Measurements from ENCODE around the gene ST6GALNAC4.

ST6GALNAC4 gene

DNA sequence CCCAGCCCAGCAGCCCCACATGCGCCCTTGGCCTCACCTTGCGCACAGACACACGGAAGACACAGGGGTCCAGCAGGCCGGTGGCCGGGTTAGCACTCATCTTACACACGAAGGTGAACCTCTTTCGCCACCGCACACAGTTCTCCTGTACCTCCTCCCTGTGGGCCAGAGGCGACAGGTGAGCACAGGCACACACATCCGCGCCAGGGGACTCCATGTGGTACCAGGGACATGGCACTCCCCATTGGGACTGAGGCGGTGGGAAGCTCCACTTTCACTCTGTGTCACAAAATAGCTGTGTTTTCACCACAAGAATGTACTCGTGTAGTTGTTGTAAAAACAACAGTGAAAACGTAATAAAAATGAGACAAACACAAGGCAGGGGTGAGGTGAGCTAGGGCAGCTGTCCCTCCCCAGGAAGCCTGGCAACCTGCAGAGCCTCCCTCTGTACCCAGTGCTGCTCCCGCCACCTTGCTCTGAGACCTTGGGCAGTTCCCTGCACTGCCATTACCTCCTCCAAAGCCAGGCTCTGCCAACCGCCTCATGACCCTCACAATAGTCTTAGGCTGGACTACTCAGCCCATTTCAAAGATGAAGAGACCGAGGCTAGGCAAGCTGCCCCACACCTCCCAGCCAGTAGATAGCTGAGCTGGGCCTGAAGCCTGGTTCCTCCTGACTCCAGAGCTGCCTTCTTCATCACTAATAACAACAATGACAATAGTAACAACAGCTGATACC lies 37.1 kb upstream of the ST6GALNAC4 start:
- H3K27me3 Mint-ChIP-seq = no peaks in the 10 kb centered on the region
- peak overlapping the region; percentile 74 for H3K4me3 Mint-ChIP-seq
- H3K9me3 Mint-ChIP-seq (ENCODE audit: low read depth) = no peaks in the 10 kb centered on the region
- H3K36me3 Mint-ChIP-seq = peaks cover 4% of the 10 kb centered on the region
- peak overlapping the region; percentile 98 for H3K27ac Mint-ChIP-seq
- peaks cover 89% of the 10 kb centered on the region for H3K4me1 Mint-ChIP-seq (ENCODE audit: low read depth)

DNA sequence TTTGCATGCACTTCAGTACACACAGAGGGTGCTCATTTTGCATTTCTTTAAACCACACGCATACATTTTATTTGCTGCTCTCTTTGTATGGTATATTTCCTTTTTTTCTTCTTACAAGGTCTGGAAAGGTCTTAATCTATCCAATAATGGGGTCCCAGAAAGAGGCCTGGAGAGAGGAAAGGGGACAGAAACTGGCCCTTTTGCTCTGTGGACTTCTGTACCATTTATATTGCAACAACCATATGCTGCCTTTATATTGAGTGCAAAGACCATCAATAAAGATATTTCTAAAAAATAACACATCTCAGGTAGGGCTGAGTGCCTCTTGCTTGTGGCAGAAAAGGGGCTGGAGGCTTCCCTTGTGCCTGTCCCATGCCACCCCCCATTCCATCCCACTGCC lies 36.3 kb upstream of the ST6GALNAC4 start:
- Mint-ChIP-seq H3K27me3 (no peaks in the 10 kb centered on the region), H3K36me3 (peaks cover 4% of the 10 kb centered on the region), H3K9me3 (ENCODE audit: low read depth) (no peaks in the 10 kb centered on the region), H3K4me1 (ENCODE audit: low read depth) (peaks cover 86% of the 10 kb centered on the region), H3K27ac (peak overlapping the region; percentile 98), H3K4me3 (peak overlapping the region; percentile 23)

DNA sequence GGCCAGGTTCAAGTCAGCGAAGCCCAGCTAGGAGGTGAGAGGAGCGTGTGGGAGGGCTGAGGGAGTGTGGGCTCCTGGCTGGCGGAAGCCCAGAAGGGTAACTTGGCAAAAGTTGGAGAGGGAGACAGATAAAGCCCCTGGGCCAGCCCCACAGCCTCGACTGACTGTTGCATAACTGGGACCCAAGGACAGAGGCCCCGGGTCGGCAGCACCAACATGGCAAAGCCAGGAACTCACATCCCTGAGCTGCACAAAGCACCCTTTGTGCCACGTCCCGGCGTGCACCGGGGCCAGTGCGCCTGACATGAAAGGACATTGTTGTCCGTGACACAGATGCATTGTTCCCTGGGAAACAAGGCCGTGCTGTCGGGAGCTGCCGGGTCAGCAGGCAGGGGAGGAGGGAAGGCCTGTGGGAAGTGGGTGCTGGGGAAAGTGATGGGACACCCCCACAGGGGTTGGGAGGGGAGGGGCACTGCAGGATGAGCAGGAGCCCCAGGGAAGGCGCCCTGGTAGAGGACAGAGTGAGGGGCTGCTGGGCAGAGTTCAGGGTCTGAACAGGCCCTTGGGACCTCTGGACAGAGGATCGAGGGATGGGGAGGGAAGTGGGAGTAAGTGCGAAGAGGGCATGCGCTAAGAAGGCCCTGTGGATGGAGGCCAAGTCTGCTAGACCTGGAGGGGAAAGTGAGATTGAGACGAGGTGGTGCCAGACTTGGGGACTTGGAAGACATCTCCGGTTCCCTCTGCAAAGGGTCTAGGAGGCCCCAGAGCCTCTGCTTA lies 33.9 kb upstream of the ST6GALNAC4 start:
- Mint-ChIP-seq H3K36me3 (peaks cover 2% of the 10 kb centered on the region), H3K4me3 (peak overlapping the region; percentile 36), H3K4me1 (ENCODE audit: low read depth) (peaks cover 81% of the 10 kb centered on the region), H3K27me3 (no peaks in the 10 kb centered on the region), H3K27ac (peak overlapping the region; percentile 90), H3K9me3 (ENCODE audit: low read depth) (no peaks in the 10 kb centered on the region)

DNA sequence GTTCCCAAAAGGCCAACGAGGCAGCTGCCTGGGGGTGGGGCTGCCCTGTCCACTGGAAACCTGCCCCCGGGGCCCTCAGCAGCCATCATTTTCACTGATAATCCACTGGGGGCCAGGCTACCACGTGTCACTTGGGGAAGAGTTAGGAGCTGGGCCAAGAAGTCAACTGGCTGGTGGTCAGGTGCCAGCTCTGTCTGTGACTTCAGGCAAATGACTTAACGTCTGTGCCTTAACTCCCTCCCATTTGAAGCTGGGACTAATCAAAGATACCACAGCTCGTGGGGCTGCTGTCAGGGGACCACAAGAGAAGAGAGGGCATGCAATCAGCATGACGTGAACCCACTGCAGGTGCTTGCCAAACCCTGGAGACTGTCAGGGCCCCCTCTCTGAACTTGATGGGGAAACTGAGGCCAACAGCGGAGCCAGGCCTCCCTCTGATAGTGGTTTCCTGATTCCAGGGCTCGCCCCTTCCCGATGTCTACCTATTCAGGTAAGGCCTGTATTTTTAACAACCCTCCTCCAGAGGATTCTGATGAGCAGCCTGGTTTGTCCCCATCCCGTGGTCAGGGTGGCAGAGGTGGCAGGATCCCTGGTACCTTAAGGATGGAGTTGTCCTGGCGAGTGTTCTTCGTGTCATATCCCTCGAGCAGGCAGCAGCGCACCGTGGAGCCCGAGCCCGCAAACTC lies 33.1 kb upstream of the ST6GALNAC4 start:
- Mint-ChIP-seq H3K4me3 (peak overlapping the region; percentile 36), H3K27ac (peak overlapping the region; percentile 90), H3K27me3 (no peaks in the 10 kb centered on the region), H3K36me3 (peaks cover 2% of the 10 kb centered on the region), H3K9me3 (ENCODE audit: low read depth) (no peaks in the 10 kb centered on the region), H3K4me1 (ENCODE audit: low read depth) (peaks cover 77% of the 10 kb centered on the region)

DNA sequence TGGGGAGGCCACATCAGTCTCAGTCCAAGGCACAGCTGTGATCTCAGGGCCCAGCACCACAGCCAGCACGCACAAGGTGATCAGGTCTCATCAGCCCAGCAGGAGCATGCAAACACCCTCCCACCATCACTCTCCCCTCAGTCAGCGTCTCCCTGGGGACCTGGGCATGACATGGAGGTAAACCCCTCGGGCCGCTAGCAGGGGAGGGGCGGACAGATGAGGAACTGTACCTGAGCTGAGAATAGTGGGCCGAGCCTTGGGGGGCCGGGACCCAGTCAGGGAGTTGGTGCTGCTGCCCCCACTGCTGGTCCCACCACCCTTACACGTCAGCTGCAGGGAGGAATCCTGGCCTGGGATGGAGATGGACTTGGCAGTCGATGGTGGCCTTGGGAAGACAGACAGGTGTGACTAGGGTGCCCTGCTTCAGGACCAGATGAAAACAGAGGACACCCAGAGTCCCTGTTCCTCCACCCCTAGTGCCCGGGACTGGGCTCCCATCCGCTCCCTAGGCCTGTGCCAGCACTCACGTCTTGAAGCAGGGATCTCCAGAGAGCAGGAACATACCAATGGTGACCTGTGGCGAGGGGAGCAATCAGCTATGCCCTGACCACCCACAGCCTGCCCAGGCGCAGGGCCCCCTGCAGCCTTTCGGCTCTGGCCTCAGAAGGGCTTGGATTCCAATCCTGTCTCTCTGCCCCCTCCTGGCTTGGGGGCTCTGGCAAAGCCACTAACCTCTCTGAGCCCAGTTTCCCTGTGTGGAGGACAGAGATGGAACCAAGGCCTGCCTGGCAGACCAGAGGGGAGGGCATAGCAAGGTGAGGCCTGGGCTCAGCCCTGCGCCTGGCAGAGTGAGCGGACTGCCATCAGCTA lies 31.2 kb upstream of the ST6GALNAC4 start:
- Mint-ChIP-seq H3K36me3 (peaks cover 1% of the 10 kb centered on the region), H3K4me3 (no peak overlapping the region), H3K9me3 (ENCODE audit: low read depth) (no peaks in the 10 kb centered on the region), H3K27me3 (no peaks in the 10 kb centered on the region), H3K4me1 (ENCODE audit: low read depth) (peaks cover 71% of the 10 kb centered on the region), H3K27ac (peak overlapping the region; percentile 88)

DNA sequence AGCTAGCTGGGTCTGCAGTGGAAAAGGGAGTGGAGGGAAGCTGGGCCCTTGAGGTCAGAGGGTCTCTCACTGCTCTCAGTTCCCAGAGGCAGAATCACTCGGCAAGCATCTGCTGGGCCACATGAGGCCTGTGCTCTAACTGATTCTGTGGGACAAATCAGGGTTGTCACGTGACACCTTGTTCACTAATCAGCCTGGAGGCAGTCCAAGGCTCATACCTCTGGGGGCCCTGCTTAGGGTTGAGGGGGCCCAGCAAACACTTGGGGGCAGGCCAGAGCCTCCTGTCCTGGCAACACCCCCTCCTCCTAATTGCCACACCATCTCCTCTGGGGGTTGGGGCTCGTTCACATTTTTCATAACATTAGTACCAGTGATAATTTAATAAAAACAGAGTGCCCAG lies 29.9 kb upstream of the ST6GALNAC4 start:
- H3K4me1 Mint-ChIP-seq (ENCODE audit: low read depth) = peaks cover 62% of the 10 kb centered on the region
- no peaks in the 10 kb centered on the region for H3K27me3 Mint-ChIP-seq
- no peak overlapping the region for H3K4me3 Mint-ChIP-seq
- no peaks in the 10 kb centered on the region for H3K36me3 Mint-ChIP-seq
- peak overlapping the region; percentile 88 for H3K27ac Mint-ChIP-seq
- H3K9me3 Mint-ChIP-seq (ENCODE audit: low read depth) = no peaks in the 10 kb centered on the region

DNA sequence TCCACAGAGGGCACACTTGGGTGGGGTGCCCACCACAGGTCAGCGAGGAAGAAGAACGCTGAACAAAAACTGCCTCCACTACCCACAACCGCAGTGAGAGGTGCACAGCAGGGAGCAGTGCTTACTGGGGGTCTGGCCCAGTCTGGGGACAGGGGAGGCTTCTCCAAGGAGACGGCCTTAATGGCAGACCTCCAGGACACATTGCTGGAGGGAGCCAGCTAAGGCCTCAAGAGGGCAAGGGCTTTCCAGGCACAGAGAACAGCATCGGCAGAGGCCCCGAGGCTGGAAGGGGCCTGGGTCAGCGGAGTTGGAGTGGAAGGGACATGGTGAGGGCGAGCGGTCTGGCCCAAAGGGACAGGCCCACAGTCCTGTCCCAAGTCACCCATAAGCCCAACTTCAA lies 29.1 kb upstream of the ST6GALNAC4 start:
- no peaks in the 10 kb centered on the region for H3K36me3 Mint-ChIP-seq
- no peaks in the 10 kb centered on the region for H3K9me3 Mint-ChIP-seq (ENCODE audit: low read depth)
- peaks cover 58% of the 10 kb centered on the region for H3K4me1 Mint-ChIP-seq (ENCODE audit: low read depth)
- no peaks in the 10 kb centered on the region for H3K27me3 Mint-ChIP-seq
- no peak overlapping the region for H3K4me3 Mint-ChIP-seq
- H3K27ac Mint-ChIP-seq = peak overlapping the region; percentile 54

DNA sequence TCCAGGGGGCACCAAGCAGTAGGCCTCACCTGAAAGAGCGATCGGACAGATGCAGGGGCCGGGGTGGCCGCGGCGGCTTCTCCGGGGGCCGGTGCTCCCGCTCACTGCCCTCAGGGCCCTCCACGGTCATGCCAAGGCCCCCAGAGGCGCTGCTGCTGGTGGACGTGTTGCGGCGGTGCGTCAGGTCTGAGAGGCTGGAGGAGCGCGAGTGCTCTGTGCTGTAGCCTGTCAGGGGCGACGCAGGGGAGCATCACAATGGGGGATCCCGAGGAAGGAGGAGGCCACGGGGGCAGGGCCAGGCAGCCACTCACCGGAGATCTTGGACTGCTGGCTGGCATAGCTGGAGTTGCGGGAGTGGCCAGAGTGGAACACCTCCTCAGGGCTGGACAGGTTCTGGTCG lies 28.5 kb upstream of the ST6GALNAC4 start:
- H3K36me3 Mint-ChIP-seq = no peaks in the 10 kb centered on the region
- H3K4me1 Mint-ChIP-seq (ENCODE audit: low read depth) = peaks cover 55% of the 10 kb centered on the region
- no peaks in the 10 kb centered on the region for H3K27me3 Mint-ChIP-seq
- peak overlapping the region; percentile 78 for H3K27ac Mint-ChIP-seq
- H3K4me3 Mint-ChIP-seq = no peak overlapping the region
- no peaks in the 10 kb centered on the region for H3K9me3 Mint-ChIP-seq (ENCODE audit: low read depth)

DNA sequence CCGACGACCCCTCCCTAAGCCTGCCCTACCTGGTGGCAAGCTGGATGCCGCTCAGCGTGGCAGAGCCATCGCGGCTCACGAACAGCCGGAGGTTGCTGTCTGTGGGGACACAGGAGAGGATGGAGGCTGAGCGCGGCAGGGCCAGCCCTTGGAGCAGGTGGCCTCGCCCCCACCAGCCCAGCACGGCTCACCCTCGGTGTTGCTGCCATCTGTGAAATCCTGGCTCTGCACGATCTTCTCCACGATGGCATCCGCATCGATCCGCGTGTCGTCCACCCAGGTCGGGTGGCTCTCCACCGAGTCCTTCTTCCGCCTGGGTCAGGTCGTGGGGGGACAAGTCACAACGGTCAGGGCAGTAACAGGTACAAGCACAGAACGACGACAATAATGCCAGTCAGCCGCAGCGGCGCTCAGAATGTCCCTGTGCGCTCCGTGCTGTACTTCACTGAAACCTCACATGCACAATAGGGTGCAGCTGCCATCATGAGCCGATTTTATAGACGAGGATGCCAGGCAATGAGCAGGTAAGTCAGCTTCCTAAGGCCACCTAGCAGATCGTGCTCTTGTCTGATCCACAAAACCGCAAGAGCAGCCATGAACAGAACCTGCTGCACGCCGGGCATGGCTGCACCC lies 27.9 kb upstream of the ST6GALNAC4 start:
- H3K4me3 Mint-ChIP-seq = peak overlapping the region; percentile 7
- no peaks in the 10 kb centered on the region for H3K27me3 Mint-ChIP-seq
- peaks cover 49% of the 10 kb centered on the region for H3K4me1 Mint-ChIP-seq (ENCODE audit: low read depth)
- H3K9me3 Mint-ChIP-seq (ENCODE audit: low read depth) = no peaks in the 10 kb centered on the region
- H3K27ac Mint-ChIP-seq = peak overlapping the region; percentile 78
- no peaks in the 10 kb centered on the region for H3K36me3 Mint-ChIP-seq

DNA sequence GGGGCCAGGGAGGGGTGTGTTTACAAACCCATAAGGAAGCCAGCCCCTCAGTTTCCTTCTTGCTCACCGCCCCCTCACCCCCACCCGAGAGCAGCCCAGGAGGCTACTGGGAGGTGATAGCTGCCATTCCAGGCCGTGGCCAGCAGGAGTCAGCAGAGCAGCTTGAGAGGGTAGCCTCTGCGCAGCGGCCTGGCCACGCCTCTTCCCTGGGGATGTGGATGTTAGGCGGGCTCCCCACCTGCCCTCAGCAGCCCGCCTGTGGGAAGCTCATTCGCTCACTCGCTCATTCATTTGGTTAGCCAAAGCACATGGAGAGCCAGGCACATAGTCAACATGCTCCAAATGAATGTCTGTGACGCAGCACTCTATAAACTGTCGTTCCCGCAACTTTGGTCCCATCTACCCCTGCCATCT lies 26.9 kb upstream of the ST6GALNAC4 start:
- peak overlapping the region; percentile 87 for H3K27ac Mint-ChIP-seq
- H3K9me3 Mint-ChIP-seq (ENCODE audit: low read depth) = no peaks in the 10 kb centered on the region
- H3K4me1 Mint-ChIP-seq (ENCODE audit: low read depth) = peaks cover 45% of the 10 kb centered on the region
- no peaks in the 10 kb centered on the region for H3K27me3 Mint-ChIP-seq
- H3K4me3 Mint-ChIP-seq = no peak overlapping the region
- H3K36me3 Mint-ChIP-seq = no peaks in the 10 kb centered on the region

DNA sequence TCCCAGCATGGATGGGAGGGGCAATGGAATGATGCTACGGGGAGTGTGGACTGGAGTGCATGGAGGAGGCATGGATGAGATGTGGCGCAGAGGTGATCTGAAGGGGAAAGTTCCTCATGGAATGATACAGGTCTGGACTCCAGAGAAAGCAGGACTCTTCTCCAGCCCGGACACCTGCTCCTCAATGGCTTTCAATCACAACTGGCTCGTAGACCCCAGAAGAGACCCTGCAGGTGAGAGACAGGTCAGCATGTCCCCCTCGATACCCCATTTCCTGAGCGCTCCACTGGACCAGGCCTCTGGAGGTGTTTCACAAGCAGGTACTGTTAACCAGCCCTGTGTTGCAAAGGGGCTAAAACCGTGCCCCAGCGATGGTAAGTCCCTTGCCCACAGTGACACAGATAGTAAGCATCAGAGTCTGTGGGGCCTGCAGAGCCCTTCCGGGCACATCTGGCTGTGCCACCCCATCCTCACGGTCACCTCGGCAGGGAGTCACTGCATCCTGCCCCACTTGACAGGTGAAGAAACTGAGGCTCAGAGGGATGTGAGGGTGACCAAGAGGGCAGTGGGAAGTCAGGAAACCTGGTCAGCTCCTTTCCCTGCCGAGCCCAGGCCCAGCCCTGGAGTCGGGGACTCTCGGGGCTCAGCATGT lies 26.3 kb upstream of the ST6GALNAC4 start:
- Mint-ChIP-seq H3K36me3 (no peaks in the 10 kb centered on the region), H3K9me3 (ENCODE audit: low read depth) (no peaks in the 10 kb centered on the region), H3K27ac (peak overlapping the region; percentile 92), H3K4me1 (ENCODE audit: low read depth) (peaks cover 44% of the 10 kb centered on the region), H3K27me3 (no peaks in the 10 kb centered on the region), H3K4me3 (no peak overlapping the region)

DNA sequence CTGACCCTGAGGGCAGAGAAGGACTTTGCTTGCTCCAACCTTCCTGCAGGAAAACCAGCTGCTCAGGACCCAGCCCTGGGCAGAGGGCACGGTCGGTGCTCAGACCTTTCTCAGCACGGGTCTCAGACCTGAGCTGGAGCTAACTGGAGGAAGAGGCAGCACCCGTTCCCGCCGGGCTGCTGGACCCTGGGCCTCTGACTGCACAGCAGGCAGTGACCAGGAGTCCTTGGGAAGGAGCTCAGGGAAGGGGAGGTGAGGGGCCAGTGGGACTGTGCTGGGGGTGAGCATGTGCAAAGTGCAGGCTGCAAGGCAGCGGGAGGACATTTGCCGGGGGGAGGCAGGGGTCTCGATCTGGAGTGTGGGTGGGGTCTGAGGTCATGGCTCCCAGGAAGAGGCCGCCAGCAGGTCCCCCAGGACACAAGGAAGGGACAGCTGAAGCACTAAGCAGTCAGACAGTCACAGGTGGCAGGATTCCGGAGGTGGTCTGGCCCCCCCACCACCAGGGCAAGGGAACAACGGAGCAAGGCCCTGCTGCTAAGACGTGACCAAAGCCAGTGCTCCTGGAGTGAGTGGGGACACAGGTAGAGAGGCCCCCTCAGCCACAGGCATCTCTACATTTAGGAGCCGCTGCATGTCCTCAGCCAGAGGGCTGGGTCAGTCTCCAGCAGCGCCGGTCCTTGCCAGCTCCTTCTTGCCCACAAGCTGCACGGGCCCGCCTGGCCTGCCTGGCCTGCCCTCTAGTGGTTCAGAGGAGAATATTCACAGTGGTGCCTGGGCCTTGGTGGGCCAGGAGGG lies 25.6 kb upstream of the ST6GALNAC4 start:
- H3K36me3 Mint-ChIP-seq = no peaks in the 10 kb centered on the region
- H3K27ac Mint-ChIP-seq = peak overlapping the region; percentile 92
- no peak overlapping the region for H3K4me3 Mint-ChIP-seq
- peaks cover 41% of the 10 kb centered on the region for H3K4me1 Mint-ChIP-seq (ENCODE audit: low read depth)
- H3K9me3 Mint-ChIP-seq (ENCODE audit: low read depth) = no peaks in the 10 kb centered on the region
- H3K27me3 Mint-ChIP-seq = no peaks in the 10 kb centered on the region

DNA sequence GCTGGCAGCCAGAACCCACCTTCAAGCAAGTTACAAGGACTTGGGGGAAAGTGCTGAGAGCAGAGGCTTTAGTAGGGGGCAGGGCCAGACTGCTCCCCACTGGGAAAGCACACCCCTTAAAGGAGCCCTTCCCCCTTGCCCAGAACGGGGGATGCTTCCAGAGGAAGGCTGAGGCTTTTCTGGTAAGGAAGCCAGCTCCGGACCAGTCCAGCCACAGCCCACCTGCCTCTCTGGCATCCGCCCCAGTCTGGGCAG lies 25.0 kb upstream of the ST6GALNAC4 start:
- no peaks in the 10 kb centered on the region for H3K27me3 Mint-ChIP-seq
- no peaks in the 10 kb centered on the region for H3K9me3 Mint-ChIP-seq (ENCODE audit: low read depth)
- no peaks in the 10 kb centered on the region for H3K36me3 Mint-ChIP-seq
- no peak overlapping the region for H3K4me3 Mint-ChIP-seq
- H3K4me1 Mint-ChIP-seq (ENCODE audit: low read depth) = peaks cover 41% of the 10 kb centered on the region
- H3K27ac Mint-ChIP-seq = no peak overlapping the region
